K562 (cell line): ENCODE measurements around the gene ERP44. TPM values are rescaled to one million over a fixed set of nuclear protein-coding genes. Genes with fewer than 3 reads are reported as not detected.

Experiments
- ATAC-seq: fragments of 200-7000 bp; cut with Tn5 transposase; 3 replicates; pipeline ENCODE4 v1.9.1; 2020; ENCODE audit warnings: moderate library complexity
- BruUV-seq: library from RNA; stranded (reverse); fragments of 400-500 nt; replicated peaks from 2 replicates; lab custom pipeline; 2021; lab: Mats Ljungman, UMichigan
- CTCF ChIA-PET: fragments of 300-600 bp; formaldehyde crosslinking; extraction: SDS; loops from one replicate; lab custom pipeline; 2021; ENCODE audit warnings: low intra/inter-chr PET ratio; lab: Yijun Ruan, JAX
- POLR2A ChIA-PET: fragments of 300-600, 350-650 bp; sonication (Branson Sonifier 250); formaldehyde crosslinking; extraction: SDS; loops from one replicate; lab custom pipeline; 2021; ENCODE audit warnings: antibody characterized with exemption, inconsistent platforms; lab: Yijun Ruan, JAX
- DNase-seq, 4 experiments: peaks; one replicate each; pipeline versions ENCODE4 v3.0.0 to v3.0.0-alpha.2; 2011 to 2018; ENCODE audit warnings: low spot score in 3 of 4, mixed read lengths in 3 of 4; ENCODE audit errors: extremely low read depth in 1 of 4
- FAIRE-seq: peaks from 2 replicates; lab custom pipeline; 2011; peaks lifted over from hg19 to GRCh38; lab: Jason Lieb, UNC
- H2AFZ ChIP-seq: 2 replicates; pipeline ENCODE4 v1.6.0; 2011; ENCODE audit warnings: low read depth, low read length, control low read depth, inconsistent platforms
- H3K27ac ChIP-seq: fragments of 200-600 bp; 3 replicates; pipeline ENCODE4 v1.8.0; 2011; ENCODE audit warnings: low read depth, mild to moderate bottlenecking, control low read depth, inconsistent platforms, low read length, moderate library complexity, mixed read lengths; ENCODE audit errors: extremely low read depth
- H3K27me3 ChIP-seq, 2 experiments: fragments of 300-600 bp in 1 of 2; 2 replicates in 1 of 2; 3 replicates in 1 of 2; pipeline versions ENCODE4 v1.6.0 to v1.8.0; 2011; ENCODE audit warnings: inconsistent platforms in 2 of 2, low read length in 2 of 2, mild to moderate bottlenecking in 1 of 2, mixed read lengths in 1 of 2, moderate library complexity in 1 of 2; ENCODE audit not compliant: control insufficient read depth in 2 of 2, insufficient read depth in 2 of 2
- H3K36me3 ChIP-seq: fragments of 300-600 bp; 3 replicates; pipeline ENCODE4 v1.8.0; 2011; ENCODE audit warnings: mild to moderate bottlenecking, low read length, inconsistent platforms; ENCODE audit not compliant: control insufficient read depth, insufficient read depth
- H3K4me1 ChIP-seq, 2 experiments: fragments of 200-600 bp in 1 of 2; replicated peaks in 1 of 2; 2 replicates in 1 of 2; 3 replicates in 1 of 2; pipeline versions ENCODE4 v1.5.1 to v1.8.0; 2011; ENCODE audit warnings: inconsistent platforms in 2 of 2, low read length in 2 of 2, mild to moderate bottlenecking in 1 of 2, mixed read lengths in 1 of 2, moderate library complexity in 1 of 2; ENCODE audit not compliant: control insufficient read depth in 2 of 2, insufficient read depth in 2 of 2
- H3K4me2 ChIP-seq: 2 replicates; pipeline ENCODE4 v1.6.1; 2011; ENCODE audit warnings: low read length, control low read depth, inconsistent platforms, mixed read lengths; ENCODE audit not compliant: insufficient read depth
- H3K4me3 ChIP-seq: fragments of 200-600 bp; sonication (generic), shearing (Covaris generic); 2 replicates; pipeline ENCODE4 v1.5.1; 2016; ENCODE audit warnings: control low read depth, inconsistent platforms
- H3K79me2 ChIP-seq: fragments of 200-600 bp; 3 replicates; pipeline ENCODE4 v1.8.0; 2011; ENCODE audit warnings: low read length, inconsistent platforms; ENCODE audit not compliant: control insufficient read depth, insufficient read depth
- H3K9ac ChIP-seq, 2 experiments: 2 replicates each; pipeline versions ENCODE4 v1.6.0 to v1.6.1; 2011; ENCODE audit warnings: low read depth in 2 of 2, low read length in 2 of 2, control low read depth in 1 of 2, inconsistent platforms in 1 of 2, mild to moderate bottlenecking in 1 of 2, mixed read lengths in 1 of 2; ENCODE audit not compliant: insufficient read depth in 1 of 2
- H3K9me1 ChIP-seq: one replicate; pipeline ENCODE4 v1.6.0; 2011; ENCODE audit warnings: inconsistent platforms, mild to moderate bottlenecking, low read length, moderate library complexity; ENCODE audit not compliant: control insufficient read depth, insufficient read depth
- H3K9me3 ChIP-seq: replicated peaks from 2 replicates; pipeline ENCODE4 v1.5.1; 2011; ENCODE audit warnings: low read depth, low read length, inconsistent platforms; ENCODE audit not compliant: control insufficient read depth, insufficient read depth
- H4K20me1 ChIP-seq: replicated peaks from 2 replicates; pipeline ENCODE4 v1.6.1; 2011; ENCODE audit warnings: low read length, inconsistent platforms, mixed read lengths; ENCODE audit not compliant: control insufficient read depth, insufficient read depth
- BRD4 ChIP-seq: fragments of 200-600 bp; sonication (generic); IDR thresholded peaks from 2 replicates; pipeline ENCODE4 v1.6.1; 2017; ENCODE audit warnings: inconsistent platforms
- C11orf30 ChIP-seq: fragments of 450-650 bp; IDR thresholded peaks from 2 replicates; pipeline ENCODE4 v1.6.1; 2016; ENCODE audit warnings: low read depth, mild to moderate bottlenecking
- CXXC5 ChIP-seq: fragments of 250-450 bp; sonication (Bioruptor Pico); IDR thresholded peaks from 2 replicates; pipeline ENCODE4 v1.8.0; 2022; ENCODE audit warnings: inconsistent platforms, mild to moderate bottlenecking, moderate library complexity
- DNMT1 ChIP-seq: fragments of 450-650 bp; IDR thresholded peaks from 2 replicates; pipeline ENCODE4 v1.6.1; 2016; ENCODE audit warnings: antibody characterized with exemption, mild to moderate bottlenecking
- ESRRA ChIP-seq: fragments of 450-650 bp; IDR thresholded peaks from 2 replicates; pipeline ENCODE4 v1.6.1; 2014; ENCODE audit warnings: low read depth, mild to moderate bottlenecking, moderate library complexity, borderline replicate concordance
- MAFF ChIP-seq: IDR thresholded peaks from 2 replicates; pipeline ENCODE4 v1.6.1; 2012; ENCODE audit warnings: low read length, improper control_type of control experiment
- MAFG ChIP-seq: fragments of 450-650 bp; conservative IDR thresholded peaks from 2 replicates; pipeline ENCODE4 v1.6.1; 2016; ENCODE audit warnings: missing genetic modification characterization, missing compliant biosample characterization
- MAFK ChIP-seq: IDR thresholded peaks from 2 replicates; pipeline ENCODE4 v1.6.1; 2011; ENCODE audit warnings: low read length, improper control_type of control experiment
- ZBTB8A ChIP-seq: fragments of 450-650 bp; IDR thresholded peaks from 2 replicates; pipeline ENCODE4 v1.6.1; 2018; ENCODE audit warnings: mild to moderate bottlenecking, moderate library complexity; ENCODE audit not compliant: partially characterized antibody
- ZNF316 ChIP-seq: fragments of 450-650 bp; IDR thresholded peaks from 2 replicates; pipeline ENCODE4 v1.6.1; 2016
- WGBS: fragments of 100-300 bp; shearing (Covaris generic); methylation state at CpG from one replicate; pipeline ENCODE4 v1.1.6; 2016; ENCODE audit warnings: low coverage, mixed read lengths; ENCODE audit not compliant: insufficient coverage; ENCODE audit errors: missing lambda C conversion rate; 5-methylcytosine and 5-hydroxymethylcytosine counted together
- in situ Hi-C: fragments of 300-500 bp; cut with MboI; formaldehyde crosslinking; loops from 4 replicates; pipeline ENCODE4 v1.15.0; 2018; ENCODE audit warnings: inconsistent platforms, mixed read lengths
- intact Hi-C: fragments of 100-400 bp; cut with micrococcal nuclease; formaldehyde crosslinking; loops from 2 replicates; pipeline ENCODE4 v1.14.2; 2022
- polyA plus RNA-seq, 8 experiments: library from polyadenylated mRNA; depleted of rRNA in 4 of 8; stranded (reverse) in 5 of 8; unstranded in 3 of 8; fragments of >200 nt; fragmentation: Nextera tagmentation in 2 of 8; fragmentation: Illumina TruSeq in 1 of 8; extraction: Ambion mirVana in 2 of 8; extraction: Trizol in 1 of 8; gene quantifications; 2 replicates each; pipeline versions ENCODE4 v1.2.1 to v1.2.3, GENCODE V29; 2011 to 2014; ENCODE audit warnings: inconsistent platforms in 1 of 8, missing spikeins in 1 of 8
- total RNA-seq, 7 experiments: library from RNA; depleted of rRNA in 6 of 7; stranded (reverse); fragments of >200 nt in 6 of 7; fragmentation: Illumina TruSeq in 2 of 7; extraction: Trizol in 2 of 7; gene quantifications; 2 replicates each; pipeline versions ENCODE4 v1.2.1 to v1.2.3, GENCODE V29; 2011 to 2021; ENCODE audit warnings: low replicate concordance in 1 of 7
- TF ChIP-seq, protein P1 (sequence below): fragments of 450-650 bp; IDR thresholded peaks from 2 replicates; pipeline ENCODE4 v1.6.1; 2016

The ERP44 gene
- total and polyA plus RNA-seq, 9 of the 15 experiments (the other 6 are each of a cell fraction or from before 2014, with no cell fraction given): 9.2 to 23.4 (median 13.6) TPM

DNA sequence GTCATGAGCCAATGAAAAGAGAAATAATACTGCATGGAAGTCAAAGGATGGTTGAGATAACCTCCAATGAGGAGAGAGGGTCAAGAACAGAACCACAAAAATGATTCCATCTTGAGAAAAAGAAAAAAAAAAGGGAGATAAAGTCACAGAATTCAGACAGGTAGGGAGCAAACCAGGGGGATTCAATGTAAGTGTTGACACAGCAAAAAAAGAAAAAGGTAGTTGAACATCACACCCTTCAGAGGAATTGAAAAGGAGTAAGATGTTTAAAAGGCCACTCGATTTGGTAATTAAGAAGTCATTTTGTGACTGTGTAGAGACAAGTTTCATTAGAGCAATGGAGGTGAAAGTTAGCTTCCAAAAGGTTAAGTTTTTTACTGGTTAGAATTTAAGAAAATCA, 79.3 kb downstream of the ERP44 start:
- Histone ChIP-seq H3K27ac (no peak overlapping the region), H3K9me3 (no peaks in the 10 kb centered on the region), H3K9ac (no peak overlapping the region), H2AFZ (no peak overlapping the region), H3K4me1 (no peaks in the 10 kb centered on the region), H3K9me1 (no peaks in the 10 kb centered on the region), H3K36me3 (peaks cover 57% of the 10 kb centered on the region), H4K20me1 (no peaks in the 10 kb centered on the region), H3K27me3 (no peaks in the 10 kb centered on the region), H3K4me2 (no peak overlapping the region), H3K79me2 (no peaks in the 10 kb centered on the region), H3K4me3 (no peak overlapping the region)
- ChIA-PET CTCF (no interaction called here), POLR2A (no interaction called here)
- in situ Hi-C loops (loop anchor here (10.0 to 25.0 kb wide), 2 partner anchors 757 to 835 kb away; no protein-coding TSS in a partner anchor), intact Hi-C loops (no loop called here)
- FAIRE-seq (no peak), ATAC-seq (no peak), DNase-seq (no peak)
- 0 out of 2 replicates have a peak, but pooled peaks have one; percentile 35 for TF ChIP-seq MAFG (tag)
- TF ChIP-seq, protein P1, sequence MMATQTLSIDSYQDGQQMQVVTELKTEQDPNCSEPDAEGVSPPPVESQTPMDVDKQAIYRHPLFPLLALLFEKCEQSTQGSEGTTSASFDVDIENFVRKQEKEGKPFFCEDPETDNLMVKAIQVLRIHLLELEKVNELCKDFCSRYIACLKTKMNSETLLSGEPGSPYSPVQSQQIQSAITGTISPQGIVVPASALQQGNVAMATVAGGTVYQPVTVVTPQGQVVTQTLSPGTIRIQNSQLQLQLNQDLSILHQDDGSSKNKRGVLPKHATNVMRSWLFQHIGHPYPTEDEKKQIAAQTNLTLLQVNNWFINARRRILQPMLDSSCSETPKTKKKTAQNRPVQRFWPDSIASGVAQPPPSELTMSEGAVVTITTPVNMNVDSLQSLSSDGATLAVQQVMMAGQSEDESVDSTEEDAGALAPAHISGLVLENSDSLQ: no peak
- TF ChIP-seq C11orf30: peak; percentile 67; the same call in 1 of the 2 replicates
- TF ChIP-seq MAFK: peak; percentile 39; the same call in 1 of the 2 replicates
- no peak for TF ChIP-seq DNMT1
- no peak for TF ChIP-seq CXXC5 (CRISPR knock-in tag)
- no peak for TF ChIP-seq ZBTB8A
- peak; percentile 59 for TF ChIP-seq MAFF
- peak; percentile 89 for TF ChIP-seq ZNF316
- TF ChIP-seq ESRRA: no peak
- no peak for TF ChIP-seq BRD4
- WGBS: 67% methylated on average over 1 of the region's 1 CpG
- BruUV-seq: no TSS peak
